ENCODE data around the gene TBC1D13. TPM values are rescaled to one million over a fixed set of nuclear protein-coding genes. Genes with fewer than 3 reads are reported as not detected.

Gene TBC1D13
- total and polyA plus RNA-seq, 2 of the 13 experiments (the other 11 are each of a cell fraction or from before 2014, with no cell fraction given), result 17.9 to 19.7 TPM

GRCh38 chr9:128818839-128819715 is 32.0 kb downstream of the TBC1D13 start (continued):
- no peak for TF ChIP-seq AHDC1 (CRISPR knock-in tag; IDR thresholded peaks at IDR 0.05; ENCODE audit: borderline replicate concordance)
- TF ChIP-seq ARHGAP35 (CRISPR knock-in tag; IDR thresholded peaks at IDR 0.05; ENCODE audit: borderline replicate concordance), result no peak
- TF ChIP-seq HOMEZ (CRISPR knock-in tag; IDR thresholded peaks at IDR 0.05; ENCODE audit: low read depth), result no peak
- 0 out of 2 replicates have a peak, but pooled peaks have one; percentile 20 for TF ChIP-seq ZNF891 (CRISPR knock-in tag; IDR thresholded peaks at IDR 0.05)
- no peak for TF ChIP-seq MXI1 (IDR thresholded peaks at IDR 0.05; ENCODE audit: borderline replicate concordance, low read depth, low read length)
- no peak for TF ChIP-seq ZBTB42 (CRISPR knock-in tag; IDR thresholded peaks at IDR 0.05)
- TF ChIP-seq ZNF879 (CRISPR knock-in tag; IDR thresholded peaks at IDR 0.05), result no peak
- TF ChIP-seq ZNF121 (CRISPR knock-in tag; IDR thresholded peaks at IDR 0.05), result no peak; the same call in 1 of the 2 replicates
- no peak for TF ChIP-seq SSRP1 (CRISPR knock-in tag; IDR thresholded peaks at IDR 0.05)
- TF ChIP-seq AGO2 (optimal IDR thresholded peaks at IDR 0.05; ENCODE audit: low read depth, low read length), result peak; percentile 94
- peak; percentile 57 for TF ChIP-seq ZNF501 (CRISPR knock-in tag; IDR thresholded peaks at IDR 0.05)
- TF ChIP-seq NFIC (IDR thresholded peaks at IDR 0.05; ENCODE audit: low read length), result no peak
- no peak for TF ChIP-seq USF2 (IDR thresholded peaks at IDR 0.05; ENCODE audit: low read depth, low read length)
- no peak; the same call in 1 of the 2 replicates for TF ChIP-seq USF2 (CRISPR knock-in tag; IDR thresholded peaks at IDR 0.05; ENCODE audit: borderline replicate concordance)
- TF ChIP-seq ZFY (CRISPR knock-in tag; IDR thresholded peaks at IDR 0.05), result peak; percentile 58
- peak; percentile 46 for TF ChIP-seq ISL2 (CRISPR knock-in tag; IDR thresholded peaks at IDR 0.05)
- TF ChIP-seq MNT (IDR thresholded peaks at IDR 0.05), result no peak
